Stimulated activated CD8-positive, alpha-beta memory T cell treated with anti-CD3 and anti-CD28 coated beads, Interleukin-12 subunit alpha, Interleukin-12 subunit beta, amount 100 ng/mL, for 24 hours (primary cell): ENCODE measurements around the gene CPNE6.
A peak's percentile ranks its signal among the peaks of the same experiment; 100 is the strongest.

ENCODE experiments used
- DNase-seq: peaks from one replicate; pipeline ENCODE4 v3.0.0-alpha.2; 2020; ENCODE audit errors: extremely low read depth

Gene CPNE6

GRCh38 chr14:24086193-24086955 lies 15.0 kb downstream of the CPNE6 start:
- DNase-seq, result no peak

GRCh38 chr14:24087004-24087403 lies 15.6 kb downstream of the CPNE6 start:
- no peak for DNase-seq

DNA sequence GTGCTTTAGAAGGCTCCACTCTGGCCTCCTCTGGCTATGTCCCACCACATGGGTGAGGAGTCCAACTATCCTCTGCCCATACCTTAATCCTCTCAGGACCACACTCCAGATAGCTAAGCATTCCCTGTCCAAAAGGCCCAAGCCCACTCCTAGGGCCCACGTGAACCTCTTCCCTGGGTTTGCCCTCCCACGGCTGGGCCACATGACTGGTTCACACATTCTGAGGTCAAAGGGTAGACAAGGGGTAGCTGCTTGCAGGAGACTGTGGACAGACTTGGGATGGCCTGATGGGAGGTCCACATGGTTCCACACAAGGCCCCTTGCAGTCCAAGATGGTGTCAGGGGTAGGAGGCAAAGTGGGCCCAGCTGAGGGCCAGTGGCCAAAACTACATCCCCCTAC lies 16.7 kb downstream of the CPNE6 start:
- no peak for DNase-seq

DNA sequence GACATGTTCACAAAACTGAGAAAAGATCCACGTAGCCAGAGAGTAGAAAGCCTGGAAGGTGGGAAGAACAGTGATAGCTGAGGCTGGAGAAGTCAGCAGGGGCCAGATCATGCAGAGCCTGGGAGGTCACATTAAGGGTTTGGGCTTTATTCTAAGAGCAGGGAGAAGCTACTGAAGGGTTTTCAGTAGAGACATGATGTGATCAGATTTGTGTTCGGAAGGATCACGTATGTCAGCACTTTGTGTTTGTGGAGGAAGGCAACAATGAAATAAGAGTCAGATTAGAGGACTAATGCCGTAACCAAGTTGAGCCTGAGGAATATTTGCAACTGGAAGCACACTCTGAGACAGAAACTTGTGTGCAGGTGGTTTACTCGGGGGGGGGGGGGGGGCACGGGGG lies 18.5 kb downstream of the CPNE6 start:
- no peak for DNase-seq

DNA sequence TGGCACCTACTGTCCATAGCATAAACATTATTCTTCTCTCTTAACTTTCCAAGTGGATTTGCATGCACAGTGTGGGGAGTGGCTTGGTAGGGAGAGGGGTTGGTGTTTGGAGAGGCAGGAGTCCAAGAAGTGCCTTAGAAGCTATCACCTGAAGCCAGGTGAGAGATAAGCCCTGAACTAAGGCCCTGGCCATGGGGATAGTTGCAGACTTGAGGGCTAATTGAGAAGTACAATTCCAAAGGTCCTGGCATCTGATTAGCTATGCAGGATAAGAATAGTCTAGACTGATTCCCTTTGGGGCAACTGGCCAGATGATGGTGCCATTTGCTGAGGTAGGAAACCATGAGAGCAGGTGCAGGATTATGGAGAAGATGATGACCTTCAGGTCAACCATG lies 20.7 kb downstream of the CPNE6 start:
- no peak for DNase-seq

DNA sequence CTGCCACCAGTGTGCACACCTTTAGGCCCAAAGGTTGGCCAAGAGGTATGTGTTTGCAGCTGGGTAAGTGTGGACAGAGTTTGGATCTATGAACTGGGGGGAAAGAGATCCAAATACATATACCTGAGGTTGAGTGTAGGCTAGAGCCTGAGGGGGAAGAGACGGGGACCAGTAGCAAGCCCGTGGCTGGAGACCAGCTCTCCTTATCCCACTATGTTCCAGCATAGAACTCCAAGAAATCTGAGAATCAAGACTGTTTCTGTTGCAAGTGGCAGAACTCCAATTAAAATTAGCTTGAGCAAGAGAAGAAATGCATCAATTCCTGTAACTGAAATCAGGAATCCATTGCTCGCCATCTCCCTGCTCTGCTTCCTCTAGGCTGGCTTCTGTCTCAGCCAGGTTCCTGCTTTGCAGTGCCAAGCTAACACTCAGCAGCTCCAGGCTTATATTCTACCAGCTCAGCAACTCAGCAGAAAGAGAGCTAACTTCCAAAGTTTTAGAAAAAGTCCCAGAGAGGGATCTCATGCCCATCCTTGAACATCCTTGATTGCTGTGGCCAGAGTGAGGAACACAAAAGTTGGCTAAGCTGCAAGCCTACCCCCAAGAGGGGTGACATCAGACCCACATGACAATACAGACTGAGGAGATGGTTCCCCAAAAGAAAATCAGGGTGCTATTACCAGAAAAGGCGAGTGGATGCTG lies 21.3 kb downstream of the CPNE6 start:
- DNase-seq, result no peak

GRCh38 chr14:24093207-24093900 lies 22.0 kb downstream of the CPNE6 start:
- no peak for DNase-seq

DNA sequence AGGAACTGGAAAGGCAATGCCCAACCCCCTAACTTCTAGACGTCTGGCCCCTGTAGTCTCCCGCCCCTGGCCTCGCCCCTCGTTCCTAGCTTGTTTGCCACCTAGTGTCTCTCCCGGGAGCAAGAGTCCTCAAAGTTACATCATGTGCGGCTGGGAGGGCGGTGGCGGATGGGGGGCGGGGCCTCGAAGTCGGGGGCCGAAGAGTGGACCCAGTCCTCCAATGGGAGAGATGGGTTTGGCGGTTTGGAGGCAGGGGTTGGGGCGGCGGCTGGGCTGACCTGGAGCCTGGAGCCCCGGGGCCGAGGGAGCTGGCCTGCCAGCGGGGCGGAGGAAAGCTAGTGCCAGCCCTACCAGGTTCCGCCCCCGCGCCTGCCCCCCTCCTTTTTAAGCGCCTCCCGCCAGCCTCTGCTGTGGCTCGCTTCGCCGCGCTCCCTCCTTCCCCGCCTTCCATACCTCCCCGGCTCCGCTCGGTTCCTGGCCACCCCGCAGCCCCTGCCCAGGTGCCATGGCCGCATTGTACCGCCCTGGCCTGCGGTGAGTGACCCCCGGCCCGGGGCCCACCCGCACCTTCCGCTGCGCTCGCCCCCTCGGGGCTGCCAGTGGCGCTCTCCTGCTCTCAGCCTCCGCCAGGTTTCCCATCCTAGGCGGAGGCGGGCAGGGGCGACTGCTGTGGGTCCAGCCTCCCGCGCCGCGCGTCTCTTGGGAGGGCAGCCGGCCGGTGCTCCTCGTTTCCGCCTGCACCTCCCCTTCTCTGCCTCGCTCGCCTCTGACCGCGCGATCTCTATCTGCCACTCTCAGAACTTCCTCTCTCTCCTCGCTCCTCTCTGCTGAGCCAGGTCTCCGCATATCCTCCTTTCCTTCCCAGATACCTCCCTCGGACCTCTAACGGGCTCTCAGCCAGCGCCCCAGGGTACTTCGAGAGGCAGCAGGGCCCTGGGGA lies 22.8 kb downstream of the CPNE6 start, which contains the start of gene PCK2:
Gene PCK2, plus strand, starts transcription at position 411 of the 940 bp plus-strand sequence. Its CDS starts 95 bp downstream, at position 506.
- peak; percentile 65 for DNase-seq

DNA sequence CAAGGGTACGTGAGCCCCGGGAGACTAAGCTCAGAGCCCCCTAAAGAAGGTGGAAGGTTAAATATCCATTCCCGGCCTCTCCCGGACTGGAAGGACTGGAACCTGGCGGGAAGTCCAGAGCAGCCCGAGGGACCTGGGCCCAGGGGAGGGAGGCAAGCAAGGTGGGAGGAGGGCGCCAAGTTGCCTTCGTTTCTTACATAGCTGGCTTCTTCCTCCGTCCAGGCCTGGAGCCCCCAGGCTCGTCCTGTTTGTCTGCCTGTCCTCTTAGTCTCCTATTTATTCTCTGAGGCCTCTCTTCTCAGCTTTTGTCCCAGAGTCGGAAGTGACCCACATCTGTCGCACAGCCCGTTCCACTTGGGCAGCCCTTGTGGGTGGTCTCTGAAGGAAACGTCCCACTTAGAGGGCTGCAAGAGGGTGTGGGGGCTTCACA lies 23.5 kb downstream of the CPNE6 start:
- DNase-seq, result no peak

DNA sequence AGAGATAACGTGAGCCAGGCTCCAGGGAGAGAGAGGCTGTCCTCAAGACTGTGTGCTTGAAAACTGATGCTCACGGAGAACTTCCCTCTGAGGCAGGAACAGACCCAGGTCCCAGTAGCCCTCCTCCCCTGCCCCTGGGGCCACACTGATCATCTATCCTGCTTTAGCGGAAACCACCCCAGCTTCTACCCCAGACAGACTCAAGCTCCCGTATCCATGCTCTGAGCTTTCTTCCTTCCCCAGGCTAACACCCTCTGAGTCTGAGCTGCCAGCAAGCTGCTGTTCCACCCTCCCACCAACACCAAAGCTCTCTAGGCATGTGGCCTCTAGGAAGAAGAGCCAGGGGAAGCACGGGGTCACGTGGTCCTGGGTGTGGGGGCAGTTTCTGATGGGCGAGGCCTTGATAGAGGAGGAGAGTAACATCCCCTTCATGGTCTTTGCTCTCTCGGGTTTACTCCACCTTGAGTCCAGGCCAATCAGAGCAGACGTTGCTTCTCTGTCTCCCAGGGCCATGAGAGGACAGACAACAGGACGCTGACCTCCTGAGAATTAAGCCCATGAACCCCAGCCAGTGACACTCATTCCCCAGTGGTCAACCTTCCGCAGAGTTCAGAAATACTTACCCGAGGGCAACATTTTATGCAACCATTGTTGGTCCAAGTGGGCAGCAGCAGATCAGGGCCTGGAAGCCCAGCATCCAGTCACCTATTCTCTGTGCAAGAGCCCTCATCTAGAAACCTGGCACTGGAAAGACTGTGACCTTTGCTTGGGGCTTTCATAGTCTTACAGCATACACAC lies 24.1 kb downstream of the CPNE6 start:
- peak; percentile 27 for DNase-seq

GRCh38 chr14:24096545-24097181 lies 25.3 kb downstream of the CPNE6 start:
- DNase-seq, result no peak

- no peak for DNase-seq
Measured at GRCh38 chr14:24098229-24098926, 27.0 kb downstream of the CPNE6 start.

DNA sequence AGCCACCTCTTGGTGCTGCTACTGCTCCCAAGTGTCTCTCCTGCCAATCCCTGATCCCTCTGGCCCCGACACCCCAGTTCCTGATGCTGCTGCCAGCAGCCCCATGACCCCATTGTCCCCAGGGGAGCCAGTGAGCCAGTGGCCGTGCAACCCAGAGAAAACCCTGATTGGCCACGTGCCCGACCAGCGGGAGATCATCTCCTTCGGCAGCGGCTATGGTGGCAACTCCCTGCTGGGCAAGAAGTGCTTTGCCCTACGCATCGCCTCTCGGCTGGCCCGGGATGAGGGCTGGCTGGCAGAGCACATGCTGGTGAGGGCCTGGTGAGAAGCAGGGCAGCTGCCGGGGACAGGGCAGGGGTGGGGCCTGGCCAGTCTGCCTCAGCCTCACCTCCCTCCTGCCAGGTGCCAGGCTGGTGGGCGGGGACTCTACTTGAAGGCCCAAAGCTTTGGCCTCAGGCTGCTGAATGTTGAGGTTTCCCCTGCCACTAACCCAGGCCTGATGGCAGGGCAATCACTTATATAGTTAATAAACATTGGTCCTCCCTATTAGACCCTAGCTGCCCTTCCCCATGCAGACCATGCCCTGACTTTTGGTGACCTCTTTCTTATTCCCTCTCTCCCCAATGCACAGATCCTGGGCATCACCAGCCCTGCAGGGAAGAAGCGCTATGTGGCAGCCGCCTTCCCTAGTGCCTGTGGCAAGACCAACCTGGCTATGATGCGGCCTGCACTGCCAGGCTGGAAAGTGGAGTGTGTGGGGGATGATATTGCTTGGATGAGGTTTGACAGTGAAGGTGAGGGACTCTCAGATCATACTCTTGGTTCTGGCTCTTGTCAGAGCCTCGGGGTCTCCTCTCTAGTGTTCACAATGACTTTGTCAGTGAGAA lies 27.8 kb downstream of the CPNE6 start:
- no peak for DNase-seq

DNA sequence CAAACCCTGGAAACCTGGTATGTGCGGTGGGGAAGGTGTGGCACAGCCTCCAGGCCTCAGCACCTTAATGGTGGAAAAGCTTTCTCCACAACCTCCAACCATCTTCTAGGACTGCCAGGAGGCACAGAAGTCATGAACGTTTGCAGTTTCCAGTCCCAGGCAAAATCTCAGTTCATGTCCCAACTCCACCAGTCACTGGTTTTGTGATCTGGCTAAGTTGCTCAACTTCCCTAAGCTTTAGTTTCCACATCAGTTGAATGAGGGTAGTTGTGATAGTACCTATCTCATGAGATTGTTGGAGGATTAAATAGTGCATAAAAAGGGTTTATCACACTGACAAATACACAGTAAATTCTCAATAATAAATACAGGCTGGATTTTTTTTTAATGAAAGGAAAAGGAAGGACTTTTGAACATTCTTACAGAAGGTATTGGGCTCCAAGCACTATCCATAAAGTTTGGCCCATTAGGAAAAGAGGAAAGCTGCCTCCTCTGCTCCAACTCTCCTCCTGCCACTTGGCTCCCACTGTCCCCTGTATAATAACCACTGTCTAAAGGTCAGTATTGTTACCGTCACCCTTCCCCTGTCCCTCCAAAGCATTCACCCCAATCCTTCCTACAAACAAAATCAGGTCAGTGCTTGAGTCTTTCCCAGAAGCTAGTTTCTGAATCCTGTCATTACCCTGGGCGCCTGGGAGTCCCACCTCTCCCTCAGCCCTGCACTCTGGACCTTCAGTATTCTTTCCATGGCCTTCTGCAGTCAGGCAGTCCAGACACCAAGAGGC lies 29.0 kb downstream of the CPNE6 start:
- DNase-seq, result no peak

GRCh38 chr14:24100982-24101494 lies 29.7 kb downstream of the CPNE6 start:
- DNase-seq, result no peak

DNA sequence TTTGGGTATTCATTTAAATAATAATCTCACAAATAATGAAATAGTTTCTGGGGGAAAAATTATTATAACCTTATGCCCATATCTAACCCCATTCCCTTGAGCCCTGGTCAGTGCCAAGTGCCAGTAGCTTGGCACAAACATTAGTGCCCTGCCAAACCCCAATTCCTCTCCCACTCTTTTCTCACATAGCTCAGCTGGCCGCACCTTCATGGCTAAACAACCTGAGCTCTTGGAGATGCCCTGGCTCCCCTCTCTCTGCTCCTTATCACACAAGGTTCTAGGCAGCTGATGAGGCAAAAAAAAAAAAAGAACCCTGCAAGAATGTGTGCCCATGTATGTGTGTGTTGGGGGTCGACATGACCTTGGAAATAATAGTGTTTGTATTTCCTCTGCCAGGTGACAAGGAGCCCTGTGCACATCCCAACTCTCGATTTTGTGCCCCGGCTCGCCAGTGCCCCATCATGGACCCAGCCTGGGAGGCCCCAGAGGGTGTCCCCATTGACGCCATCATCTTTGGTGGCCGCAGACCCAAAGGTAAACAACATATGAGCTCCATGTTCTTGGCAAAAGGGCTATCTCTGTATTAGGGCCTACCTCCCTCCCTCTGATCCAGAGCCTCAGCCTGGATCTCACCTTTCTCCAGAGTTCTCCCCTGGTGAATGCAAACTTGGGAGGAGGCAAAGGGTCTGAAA lies 31.1 kb downstream of the CPNE6 start:
- DNase-seq, result no peak

DNA sequence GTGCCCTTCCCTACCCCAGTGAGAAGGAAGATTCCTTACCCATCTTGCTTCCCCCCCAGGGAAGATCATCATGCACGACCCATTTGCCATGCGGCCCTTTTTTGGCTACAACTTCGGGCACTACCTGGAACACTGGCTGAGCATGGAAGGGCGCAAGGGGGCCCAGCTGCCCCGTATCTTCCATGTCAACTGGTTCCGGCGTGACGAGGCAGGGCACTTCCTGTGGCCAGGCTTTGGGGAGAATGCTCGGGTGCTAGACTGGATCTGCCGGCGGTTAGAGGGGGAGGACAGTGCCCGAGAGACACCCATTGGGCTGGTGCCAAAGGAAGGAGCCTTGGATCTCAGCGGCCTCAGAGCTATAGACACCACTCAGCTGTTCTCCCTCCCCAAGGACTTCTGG lies 32.1 kb downstream of the CPNE6 start:
- DNase-seq, result no peak
